ENCODE measurements around the gene NCMAP.

Gene NCMAP

GRCh38 chr1:24572301-24572700 is 16.4 kb downstream of the NCMAP start:
- Mint-ChIP-seq H3K27me3 (ENCODE audit: low read depth) (no peaks in the 10 kb centered on the region), H3K4me3 (no peak overlapping the region), H3K27ac (no peak overlapping the region), H3K9me3 (no peaks in the 10 kb centered on the region), H3K4me1 (ENCODE audit: low read depth) (no peaks in the 10 kb centered on the region), H3K36me3 (ENCODE audit: low read depth) (no peaks in the 10 kb centered on the region)

GRCh38 chr1:24575905-24576587 is 20.2 kb downstream of the NCMAP start:
- Mint-ChIP-seq H3K27ac (no peak overlapping the region), H3K9me3 (no peaks in the 10 kb centered on the region), H3K4me3 (no peak overlapping the region), H3K36me3 (ENCODE audit: low read depth) (no peaks in the 10 kb centered on the region), H3K4me1 (ENCODE audit: low read depth) (no peaks in the 10 kb centered on the region), H3K27me3 (ENCODE audit: low read depth) (peaks cover 6% of the 10 kb centered on the region)

- Mint-ChIP-seq H3K36me3 (ENCODE audit: low read depth) (no peaks in the 10 kb centered on the region), H3K27me3 (ENCODE audit: low read depth) (peaks cover 6% of the 10 kb centered on the region), H3K27ac (no peak overlapping the region), H3K4me3 (no peak overlapping the region), H3K9me3 (no peaks in the 10 kb centered on the region), H3K4me1 (ENCODE audit: low read depth) (no peaks in the 10 kb centered on the region)
Measured at GRCh38 chr1:24578846-24579245, 23.0 kb downstream of the NCMAP start.

GRCh38 chr1:24580756-24581155 is 24.9 kb downstream of the NCMAP start:
- H3K27me3 Mint-ChIP-seq (ENCODE audit: low read depth) = peaks cover 18% of the 10 kb centered on the region
- H3K9me3 Mint-ChIP-seq = no peaks in the 10 kb centered on the region
- H3K4me1 Mint-ChIP-seq (ENCODE audit: low read depth) = no peaks in the 10 kb centered on the region
- H3K27ac Mint-ChIP-seq = no peak overlapping the region
- no peaks in the 10 kb centered on the region for H3K36me3 Mint-ChIP-seq (ENCODE audit: low read depth)
- no peak overlapping the region for H3K4me3 Mint-ChIP-seq

DNA sequence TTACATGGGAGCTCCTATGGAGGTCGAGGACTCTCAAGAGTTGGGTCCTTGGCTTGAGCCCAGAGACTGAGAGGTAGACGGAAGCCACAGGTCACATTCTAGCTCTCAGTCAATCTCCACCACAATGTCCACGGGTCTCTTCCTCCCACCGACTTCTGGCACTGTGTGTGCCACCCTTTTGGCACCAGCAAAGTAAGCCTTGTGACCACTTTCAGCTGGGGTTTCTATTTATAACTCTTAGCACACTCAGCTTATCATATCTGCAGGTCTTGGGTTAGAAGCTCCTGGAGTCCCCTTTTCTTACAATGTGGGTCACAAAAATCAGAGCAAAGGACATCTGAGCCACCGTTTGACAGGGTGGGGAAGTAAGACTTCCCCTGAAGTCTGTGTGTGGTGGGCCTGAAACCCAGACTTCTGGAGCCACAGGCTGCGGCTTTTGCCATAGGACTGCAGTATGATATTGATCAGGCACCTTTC is 28.3 kb downstream of the NCMAP start:
- Mint-ChIP-seq H3K27me3 (ENCODE audit: low read depth) (peaks cover 17% of the 10 kb centered on the region), H3K27ac (no peak overlapping the region), H3K9me3 (no peaks in the 10 kb centered on the region), H3K4me3 (no peak overlapping the region), H3K36me3 (ENCODE audit: low read depth) (no peaks in the 10 kb centered on the region), H3K4me1 (ENCODE audit: low read depth) (peaks cover 3% of the 10 kb centered on the region)

DNA sequence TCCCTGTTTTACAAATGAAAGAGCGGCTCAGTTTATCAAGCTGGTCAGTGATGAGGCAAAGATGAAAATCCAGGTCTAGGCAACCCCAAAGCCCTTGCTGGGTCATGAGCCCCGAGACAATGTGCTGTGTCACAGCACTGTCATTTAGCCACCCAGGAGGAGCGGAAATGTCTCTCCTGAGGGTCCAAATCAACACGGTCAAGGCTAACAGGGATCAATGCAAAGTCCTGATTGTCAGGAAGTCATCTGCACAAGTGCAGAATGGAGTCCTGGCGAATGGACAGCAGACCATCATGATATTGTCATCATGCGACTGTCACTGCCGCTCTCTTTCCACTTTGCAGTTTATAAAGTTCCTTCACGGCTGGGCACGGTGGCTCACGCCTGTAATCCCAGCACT is 30.2 kb downstream of the NCMAP start:
- peaks cover 3% of the 10 kb centered on the region for H3K4me1 Mint-ChIP-seq (ENCODE audit: low read depth)
- H3K27ac Mint-ChIP-seq = no peak overlapping the region
- no peaks in the 10 kb centered on the region for H3K9me3 Mint-ChIP-seq
- no peak overlapping the region for H3K4me3 Mint-ChIP-seq
- H3K27me3 Mint-ChIP-seq (ENCODE audit: low read depth) = peaks cover 15% of the 10 kb centered on the region
- no peaks in the 10 kb centered on the region for H3K36me3 Mint-ChIP-seq (ENCODE audit: low read depth)

DNA sequence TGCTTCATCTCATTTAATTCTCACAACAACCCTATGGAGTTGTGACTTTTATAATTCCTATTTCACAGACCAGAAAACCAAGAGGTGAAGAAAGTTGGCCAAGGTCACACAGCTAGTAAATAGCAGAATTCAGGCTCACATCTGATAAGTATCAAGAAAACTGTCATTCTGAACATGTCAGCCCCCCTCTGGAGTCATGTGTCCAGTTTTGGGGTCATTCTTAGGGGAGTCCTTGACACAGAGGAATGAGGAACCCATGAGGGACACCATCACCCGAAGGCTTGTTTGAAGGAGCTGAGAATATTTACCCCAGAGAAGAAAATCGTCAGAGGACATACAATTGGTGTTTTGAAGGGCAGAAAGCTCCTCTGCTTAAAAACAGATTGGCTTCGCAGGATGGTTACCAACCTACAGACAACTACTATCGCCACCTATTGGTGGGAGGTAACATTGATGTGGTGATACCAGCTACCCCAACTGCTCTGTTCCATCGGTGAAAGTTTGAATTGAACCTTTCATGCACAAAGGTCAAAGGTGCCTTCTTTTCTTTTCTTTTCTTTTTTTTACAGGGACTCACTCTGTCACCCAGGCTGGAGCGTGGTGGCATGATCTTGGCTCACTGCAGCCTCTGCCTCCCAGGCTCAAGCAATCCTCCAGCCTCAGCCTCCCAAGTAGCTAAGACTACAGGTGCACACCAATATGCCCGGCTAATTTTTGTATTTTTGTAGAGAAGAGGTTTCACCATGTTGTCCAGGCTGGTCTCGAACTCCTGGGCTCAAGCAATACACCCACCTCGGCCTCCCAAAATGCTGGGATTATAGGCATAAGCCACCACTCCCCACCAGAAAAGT is 31.3 kb downstream of the NCMAP start:
- Mint-ChIP-seq H3K27ac (no peak overlapping the region), H3K9me3 (no peaks in the 10 kb centered on the region), H3K27me3 (ENCODE audit: low read depth) (peaks cover 15% of the 10 kb centered on the region), H3K4me1 (ENCODE audit: low read depth) (peaks cover 3% of the 10 kb centered on the region), H3K4me3 (no peak overlapping the region), H3K36me3 (ENCODE audit: low read depth) (no peaks in the 10 kb centered on the region)

GRCh38 chr1:24588573-24588972 is 32.7 kb downstream of the NCMAP start:
- Mint-ChIP-seq H3K4me1 (ENCODE audit: low read depth) (peaks cover 3% of the 10 kb centered on the region), H3K9me3 (no peaks in the 10 kb centered on the region), H3K36me3 (ENCODE audit: low read depth) (no peaks in the 10 kb centered on the region), H3K4me3 (no peak overlapping the region), H3K27ac (no peak overlapping the region), H3K27me3 (ENCODE audit: low read depth) (peaks cover 15% of the 10 kb centered on the region)

DNA sequence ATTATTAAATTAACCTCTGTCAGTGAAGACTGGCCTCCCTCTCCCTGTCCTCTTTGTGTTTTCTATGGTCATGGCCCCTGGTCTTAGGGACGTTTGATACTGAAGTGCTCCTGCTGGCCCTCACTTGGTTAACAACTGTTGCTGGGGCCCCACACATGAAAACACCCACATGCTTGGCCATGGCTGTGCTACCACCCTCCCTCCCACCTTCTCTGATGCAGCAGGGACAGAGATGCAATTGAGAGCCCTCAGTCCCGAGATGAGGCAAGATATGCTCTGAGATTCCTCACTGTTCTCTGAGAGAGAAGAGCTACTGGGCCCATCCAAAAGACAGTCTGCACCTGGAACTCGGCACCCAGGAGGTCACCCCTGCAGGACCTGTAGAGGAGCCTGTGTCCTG is 33.3 kb downstream of the NCMAP start:
- H3K27ac Mint-ChIP-seq = no peak overlapping the region
- no peak overlapping the region for H3K4me3 Mint-ChIP-seq
- H3K4me1 Mint-ChIP-seq (ENCODE audit: low read depth) = peaks cover 3% of the 10 kb centered on the region
- peaks cover 12% of the 10 kb centered on the region for H3K27me3 Mint-ChIP-seq (ENCODE audit: low read depth)
- no peaks in the 10 kb centered on the region for H3K9me3 Mint-ChIP-seq
- no peaks in the 10 kb centered on the region for H3K36me3 Mint-ChIP-seq (ENCODE audit: low read depth)

- H3K4me1 Mint-ChIP-seq (ENCODE audit: low read depth) = peaks cover 3% of the 10 kb centered on the region
- no peak overlapping the region for H3K27ac Mint-ChIP-seq
- H3K27me3 Mint-ChIP-seq (ENCODE audit: low read depth) = peaks cover 12% of the 10 kb centered on the region
- H3K36me3 Mint-ChIP-seq (ENCODE audit: low read depth) = no peaks in the 10 kb centered on the region
- H3K4me3 Mint-ChIP-seq = no peak overlapping the region
- no peaks in the 10 kb centered on the region for H3K9me3 Mint-ChIP-seq
Measured at GRCh38 chr1:24591781-24592180, 35.9 kb downstream of the NCMAP start.

GRCh38 chr1:24594328-24594598 is 38.4 kb downstream of the NCMAP start:
- Mint-ChIP-seq H3K9me3 (no peaks in the 10 kb centered on the region), H3K27ac (no peak overlapping the region), H3K27me3 (ENCODE audit: low read depth) (peaks cover 12% of the 10 kb centered on the region), H3K4me3 (no peak overlapping the region), H3K36me3 (ENCODE audit: low read depth) (no peaks in the 10 kb centered on the region), H3K4me1 (ENCODE audit: low read depth) (no peaks in the 10 kb centered on the region)

DNA sequence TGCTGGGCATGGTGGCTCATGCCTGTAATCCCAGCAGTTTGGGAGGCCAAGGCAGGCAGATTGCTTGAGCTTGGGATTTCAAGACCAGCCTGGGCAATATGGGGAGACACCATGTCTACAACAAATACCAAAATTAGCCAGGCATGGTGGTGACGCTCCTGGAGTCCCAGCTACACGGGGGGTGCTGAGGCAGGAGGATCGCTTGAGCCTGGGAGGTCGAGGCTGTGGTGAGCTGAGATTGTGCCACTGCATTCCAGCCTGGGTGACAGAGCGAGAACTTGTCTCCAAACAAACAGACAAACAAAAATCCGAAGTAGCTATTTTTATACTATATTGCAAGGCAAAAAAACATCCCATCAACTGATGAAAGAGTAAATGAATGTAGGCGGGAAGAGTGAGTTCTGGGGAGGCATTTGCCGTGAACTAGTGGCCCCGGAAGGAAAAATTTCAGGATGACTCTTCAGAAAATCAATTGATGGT is 40.6 kb downstream of the NCMAP start:
- Mint-ChIP-seq H3K27me3 (ENCODE audit: low read depth) (peaks cover 12% of the 10 kb centered on the region), H3K4me3 (no peak overlapping the region), H3K36me3 (ENCODE audit: low read depth) (no peaks in the 10 kb centered on the region), H3K4me1 (ENCODE audit: low read depth) (no peaks in the 10 kb centered on the region), H3K9me3 (no peaks in the 10 kb centered on the region), H3K27ac (peak overlapping the region; percentile 15)

GRCh38 chr1:24599265-24599664 is 43.4 kb downstream of the NCMAP start:
- Mint-ChIP-seq H3K4me3 (no peak overlapping the region), H3K36me3 (ENCODE audit: low read depth) (no peaks in the 10 kb centered on the region), H3K4me1 (ENCODE audit: low read depth) (peaks cover 2% of the 10 kb centered on the region), H3K27ac (no peak overlapping the region), H3K27me3 (ENCODE audit: low read depth) (peaks cover 12% of the 10 kb centered on the region), H3K9me3 (no peaks in the 10 kb centered on the region)

- H3K36me3 Mint-ChIP-seq (ENCODE audit: low read depth) = no peaks in the 10 kb centered on the region
- H3K9me3 Mint-ChIP-seq = no peaks in the 10 kb centered on the region
- H3K4me3 Mint-ChIP-seq = no peak overlapping the region
Measured at GRCh38 chr1:24600551-24600950, 44.7 kb downstream of the NCMAP start.

More at GRCh38 chr1:24600551-24600950, 44.7 kb downstream of the NCMAP start:
- H3K4me1 Mint-ChIP-seq (ENCODE audit: low read depth) = peaks cover 2% of the 10 kb centered on the region
- no peak overlapping the region for H3K27ac Mint-ChIP-seq
- peaks cover 8% of the 10 kb centered on the region for H3K27me3 Mint-ChIP-seq (ENCODE audit: low read depth)
